ENCODE data around the gene SLC8A3.

Gene SLC8A3

DNA sequence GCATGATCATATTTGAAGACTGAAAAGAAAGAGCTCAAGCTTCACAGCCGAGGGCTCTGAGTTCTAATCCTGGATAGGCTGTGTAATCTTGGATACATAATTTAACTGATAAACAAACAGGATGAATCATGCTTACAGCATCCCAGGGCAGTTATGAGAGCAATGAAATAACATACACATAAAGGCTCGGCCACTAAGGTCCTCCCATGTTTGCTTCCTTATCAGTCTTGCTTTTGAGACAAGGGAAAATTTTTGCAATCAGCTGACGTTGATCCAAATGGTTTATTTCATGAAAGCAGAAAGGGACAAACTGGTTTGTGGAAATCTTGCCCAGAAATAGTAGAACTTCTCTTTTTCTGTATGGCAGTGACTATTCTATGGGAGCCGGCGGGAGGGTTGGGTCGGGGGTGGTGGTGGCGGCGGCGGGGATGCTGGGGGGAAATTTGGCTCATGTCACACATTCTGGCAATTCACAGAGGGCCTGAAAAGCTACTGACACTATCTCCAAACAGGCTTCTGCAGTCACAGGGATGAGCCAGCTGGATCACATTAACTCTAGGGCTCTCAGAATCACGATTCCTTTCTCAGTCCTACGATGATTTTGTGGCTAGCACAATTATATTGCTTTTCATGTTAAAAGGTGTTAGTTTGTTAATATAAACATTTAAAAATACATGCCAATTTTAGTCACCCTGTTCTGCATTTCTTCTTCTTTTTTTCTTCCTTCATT is 124.5 kb downstream of the SLC8A3 start:
- DNase-seq (ENCODE audit: low read depth) = peak; percentile 16

DNA sequence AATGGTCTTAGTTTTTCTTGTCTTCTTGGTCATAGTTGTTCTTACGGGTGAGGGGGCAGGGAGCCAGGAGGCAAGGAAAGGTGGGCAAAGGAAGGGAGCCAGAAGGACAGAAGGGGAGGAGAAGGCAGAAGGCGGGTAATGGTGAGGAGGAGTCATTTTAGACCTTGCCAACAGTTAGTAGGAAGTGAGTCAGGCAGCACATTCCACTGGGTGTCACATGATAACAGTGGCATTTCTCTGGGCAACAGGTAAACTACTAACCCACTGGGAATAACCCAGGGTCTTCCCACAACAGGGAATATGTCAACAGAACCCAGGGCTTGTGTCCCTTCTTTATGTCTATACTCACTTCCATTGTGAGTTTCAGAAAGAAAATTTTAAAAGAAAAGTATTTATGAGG is 127.6 kb downstream of the SLC8A3 start:
- DNase-seq (ENCODE audit: low read depth) = no peak

DNA sequence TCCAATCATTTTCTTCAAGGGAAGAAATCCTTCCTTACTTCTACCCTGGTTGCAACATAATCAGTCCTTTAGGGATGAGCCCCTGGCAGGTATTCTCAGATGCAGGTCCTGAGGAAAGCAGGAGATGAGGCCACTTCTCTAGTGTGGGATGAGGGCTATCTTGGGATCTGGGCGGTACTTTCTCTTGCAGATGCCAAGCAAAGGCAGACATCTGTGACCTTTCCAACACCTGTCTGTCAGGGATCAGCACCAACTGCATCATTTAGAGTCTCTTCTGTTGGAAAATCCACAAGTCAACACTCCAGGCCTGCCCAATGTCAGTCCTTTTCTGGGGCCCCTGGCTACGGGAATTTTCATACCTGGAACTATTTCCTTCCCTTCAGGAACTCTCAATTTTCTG is 129.2 kb downstream of the SLC8A3 start:
- no peak for DNase-seq (ENCODE audit: low read depth)

DNA sequence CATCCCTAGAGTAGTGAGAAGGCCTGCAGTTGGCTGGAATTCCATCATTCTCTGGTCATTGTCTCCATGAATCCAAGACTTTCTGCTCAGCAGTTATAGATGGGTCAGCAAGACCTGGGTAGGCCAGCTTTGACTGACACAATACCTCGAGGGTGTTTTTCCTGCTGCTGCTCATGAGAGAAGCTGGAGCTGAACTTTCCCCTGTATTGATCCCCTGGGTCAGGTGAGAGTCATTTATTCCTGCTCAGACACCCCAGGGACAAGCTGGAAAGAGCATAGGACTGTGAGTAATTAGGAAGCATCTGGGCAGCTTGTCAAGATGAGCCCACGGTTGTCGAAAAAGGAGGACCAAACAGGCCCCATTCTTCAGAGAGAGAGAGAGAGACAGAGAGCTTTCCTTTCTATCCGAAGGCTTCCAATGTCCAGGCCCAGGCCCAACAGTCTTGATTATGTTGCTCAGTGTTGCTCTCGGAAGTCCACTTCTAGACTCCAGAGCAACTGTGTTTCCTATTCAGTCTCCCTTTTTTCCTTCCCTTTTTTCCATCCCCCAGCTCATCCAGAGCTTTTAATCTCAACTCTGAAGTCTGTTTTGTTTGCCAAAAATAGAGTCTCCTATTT is 131.1 kb downstream of the SLC8A3 start:
- DNase-seq (ENCODE audit: low read depth) = no peak

DNA sequence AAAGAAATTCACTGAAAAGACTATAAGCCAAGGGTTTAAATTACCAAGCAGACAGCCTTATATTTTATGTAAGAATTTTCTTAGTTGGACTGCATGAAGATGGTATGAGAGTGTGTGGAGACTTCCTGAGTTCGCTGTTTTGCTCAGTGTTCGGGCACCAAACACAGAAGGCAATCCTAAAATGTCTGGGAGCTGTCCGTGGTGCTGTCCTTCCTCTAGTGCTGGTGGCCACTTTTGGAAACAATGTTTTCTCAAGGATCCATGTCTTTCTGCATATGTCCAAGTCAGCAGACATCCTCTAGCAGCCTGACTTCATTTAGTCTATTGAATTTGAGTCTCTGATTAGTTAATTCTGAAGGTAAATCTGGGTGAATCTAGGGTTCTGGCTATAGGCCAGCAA is 135.8 kb downstream of the SLC8A3 start:
- DNase-seq (ENCODE audit: low read depth) = peak; percentile 20

DNA sequence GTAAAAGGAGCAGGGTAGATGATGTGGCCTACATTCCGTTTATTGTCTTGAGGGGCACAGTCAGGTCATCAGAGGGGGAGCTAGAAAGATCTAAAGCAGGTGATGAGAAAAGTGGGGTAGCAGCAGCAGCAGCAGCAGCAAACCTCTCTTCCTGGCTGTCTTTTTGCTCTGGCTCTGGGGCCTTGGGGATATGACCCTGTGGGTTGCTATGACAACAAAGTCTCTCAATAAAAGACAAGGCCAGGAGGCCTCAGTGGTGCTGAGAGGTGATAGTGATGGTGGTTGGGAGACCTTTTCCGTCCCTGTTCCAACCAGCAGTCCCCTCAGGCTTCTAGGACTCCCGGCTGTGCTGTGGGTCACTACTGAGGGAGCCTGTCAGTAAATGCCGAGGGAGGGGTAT is 138.6 kb downstream of the SLC8A3 start:
- no peak for DNase-seq (ENCODE audit: low read depth)

DNA sequence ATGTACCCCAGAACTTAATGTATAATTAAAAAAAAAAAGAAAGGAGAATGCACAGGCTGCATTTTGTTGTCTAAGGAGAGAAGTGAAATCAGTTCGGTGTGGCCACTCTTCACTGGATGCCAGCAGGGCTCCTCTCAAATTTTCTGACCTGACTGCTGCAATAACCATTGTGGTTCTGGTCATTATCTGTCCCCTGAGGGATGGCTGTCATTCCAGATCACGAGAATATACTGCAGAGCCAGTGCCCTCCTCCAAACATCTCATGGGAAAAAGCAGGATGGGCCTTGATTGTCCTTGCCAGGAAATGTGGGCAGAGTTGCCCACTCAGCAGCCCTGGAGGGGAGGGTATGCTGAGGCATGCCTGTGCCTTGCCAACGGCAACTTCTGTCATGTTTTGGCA is 139.1 kb downstream of the SLC8A3 start:
- DNase-seq (ENCODE audit: low read depth) = no peak

DNA sequence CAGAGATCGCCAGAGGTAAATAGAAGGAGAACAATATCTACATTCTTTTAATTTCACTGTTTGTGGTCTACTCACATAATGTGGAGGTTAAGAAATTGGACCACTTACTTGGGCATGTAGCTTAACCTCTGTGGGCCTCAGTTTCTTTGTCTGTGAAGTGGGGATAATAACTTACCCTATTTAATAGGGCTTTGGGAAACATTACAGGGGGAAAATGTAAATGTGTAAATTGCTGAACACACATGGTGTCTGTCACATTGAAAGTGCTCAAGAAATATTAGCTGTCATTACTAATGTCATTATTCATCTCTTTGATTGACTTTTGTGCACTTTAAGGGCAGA is 140.5 kb downstream of the SLC8A3 start:
- no peak for DNase-seq (ENCODE audit: low read depth)

DNA sequence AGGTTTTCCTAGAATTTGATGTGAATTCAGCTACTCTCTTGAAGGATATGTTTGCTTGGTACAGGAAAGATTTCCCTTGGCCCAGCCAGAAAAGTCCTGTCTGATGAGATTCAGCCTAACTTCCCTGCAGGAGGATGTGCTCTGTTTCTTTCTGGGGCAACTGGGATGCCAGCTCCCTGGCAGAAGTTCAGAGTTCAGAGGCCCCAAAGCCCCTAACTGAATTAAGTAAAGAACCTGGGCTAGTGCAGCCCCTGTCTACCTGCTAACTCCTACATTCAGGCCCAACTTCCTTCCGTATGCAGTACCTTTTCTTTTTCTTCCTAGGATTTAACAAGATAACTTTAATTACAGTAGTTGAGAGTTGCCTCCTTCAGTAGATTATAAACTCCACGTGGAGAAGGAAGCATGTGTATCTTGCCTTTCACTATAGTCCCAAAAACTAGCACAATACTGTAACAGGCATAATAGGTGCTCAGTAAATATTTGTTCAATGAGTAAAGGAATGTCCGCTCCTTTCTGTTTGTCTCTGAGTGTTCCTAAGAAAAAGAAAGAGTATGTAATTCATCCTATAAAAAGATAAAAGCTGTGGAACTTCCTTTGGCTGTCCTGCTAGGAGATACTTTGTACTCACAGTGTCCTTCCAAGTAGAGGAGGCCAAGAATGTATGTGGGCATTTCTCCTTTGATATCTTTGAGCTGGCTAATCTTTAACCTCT is 141.0 kb downstream of the SLC8A3 start:
- DNase-seq (ENCODE audit: low read depth) = no peak

DNA sequence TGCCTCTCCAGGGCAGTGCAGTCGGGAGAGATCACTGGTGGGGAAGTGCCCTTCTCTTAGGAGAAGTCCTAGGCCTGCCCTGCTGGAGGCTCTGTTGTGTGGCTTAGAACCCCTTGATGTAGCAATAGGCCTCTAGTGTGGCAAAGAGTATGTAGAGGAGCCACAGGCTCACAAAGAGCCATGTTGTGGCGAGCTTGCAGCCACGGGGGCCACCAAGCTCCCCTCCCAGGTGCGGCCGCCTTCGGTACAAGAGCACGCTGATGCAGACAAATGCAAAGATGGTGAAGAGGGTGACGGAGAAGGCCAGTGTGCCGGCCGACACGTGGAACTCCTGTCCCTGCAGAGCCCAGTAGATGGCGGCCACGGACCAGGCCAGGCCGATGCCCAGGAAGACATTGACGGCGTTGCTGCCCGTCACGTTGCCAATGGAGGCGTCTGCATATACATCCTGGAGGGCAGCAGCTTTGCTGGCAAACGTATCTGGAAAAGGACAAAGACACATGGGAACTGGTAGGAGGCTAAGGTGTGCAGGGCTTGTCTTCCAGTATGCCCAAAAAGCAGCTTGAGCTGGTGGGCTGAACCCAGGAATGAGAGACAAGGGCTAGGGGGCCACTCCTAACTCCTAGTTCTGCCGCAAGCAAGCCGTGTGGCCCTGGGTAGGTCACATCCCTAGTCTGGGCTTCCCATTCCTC is 142.8 kb downstream of the SLC8A3 start:
- DNase-seq (ENCODE audit: low read depth) = peak; percentile 41

DNA sequence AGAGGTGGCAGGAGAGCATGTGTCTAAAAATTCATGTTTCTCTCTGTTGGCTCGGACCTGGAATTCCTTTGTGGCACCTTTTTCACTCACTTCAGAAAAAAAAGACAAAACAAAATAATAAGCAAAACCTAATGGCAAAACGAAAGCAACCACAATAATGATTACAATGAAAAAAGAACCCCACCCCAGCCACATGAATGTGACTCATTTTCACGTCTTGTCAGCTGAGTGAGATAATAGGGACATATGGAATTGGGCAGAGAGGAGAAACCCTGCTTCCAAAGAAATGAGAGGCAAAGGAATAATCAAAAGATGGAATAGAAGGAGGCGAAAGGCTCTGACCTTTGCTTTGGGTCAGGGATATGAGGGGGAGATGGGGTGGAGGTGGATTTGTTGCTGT is 143.4 kb downstream of the SLC8A3 start:
- no peak for DNase-seq (ENCODE audit: low read depth)

DNA sequence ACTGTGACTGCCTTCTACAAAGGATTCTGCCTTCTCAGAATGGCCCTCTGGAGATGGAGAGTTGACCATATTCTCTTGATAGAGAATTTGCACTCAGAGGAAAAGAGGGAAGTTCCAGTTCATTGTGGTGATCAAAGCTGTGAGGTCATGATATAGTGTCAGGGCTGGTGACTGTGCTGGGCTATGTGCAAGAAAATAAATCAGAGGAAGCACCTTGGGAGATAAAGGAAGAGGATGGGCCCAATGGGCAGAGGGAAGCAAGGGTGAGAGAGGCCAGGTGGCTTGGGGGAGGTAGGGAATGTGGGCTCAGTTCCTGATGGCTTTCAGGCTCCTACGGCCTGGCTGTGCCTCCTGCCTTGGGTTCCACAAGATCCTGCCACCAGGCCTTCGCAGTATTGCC is 145.8 kb downstream of the SLC8A3 start:
- DNase-seq (ENCODE audit: low read depth) = no peak

DNA sequence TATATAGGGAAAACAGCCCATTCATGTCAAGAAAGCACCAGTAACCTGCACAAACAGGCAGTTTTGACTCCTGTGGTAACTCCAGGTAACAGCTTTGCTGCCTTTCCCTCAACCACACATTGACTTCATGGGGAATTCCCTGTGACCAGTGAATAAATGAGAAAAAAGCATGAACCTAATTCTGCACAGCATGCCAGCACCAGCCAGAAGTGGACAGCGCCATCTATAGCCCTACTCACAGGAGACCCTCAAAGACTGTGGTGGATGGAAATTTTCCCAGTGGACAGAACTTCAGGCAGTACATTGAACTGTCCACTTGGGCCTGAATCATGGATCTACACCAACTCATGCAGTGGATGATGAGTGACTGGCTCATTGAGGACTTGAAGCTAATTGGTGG is 152.1 kb downstream of the SLC8A3 start:
- peak; percentile 2 for DNase-seq (ENCODE audit: low read depth)

DNA sequence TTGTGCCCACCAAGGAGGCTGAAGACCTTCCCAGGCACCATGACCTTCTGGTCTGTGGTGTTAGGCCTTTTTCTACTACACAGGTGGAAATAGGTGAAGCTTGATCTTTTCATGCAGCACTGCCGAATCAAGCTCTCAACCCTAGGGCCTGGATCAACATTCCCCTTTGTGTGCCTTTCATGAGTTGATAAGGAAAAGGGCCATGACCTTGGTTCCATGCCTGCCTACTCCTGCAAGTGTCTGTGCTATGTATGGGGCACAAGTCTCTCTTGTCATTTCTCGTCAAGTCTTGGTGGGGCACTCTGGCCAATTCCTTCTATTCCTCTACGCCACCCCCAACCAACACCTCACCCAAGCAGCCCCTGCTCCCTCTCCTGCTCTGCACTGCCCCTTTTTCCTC is 154.5 kb downstream of the SLC8A3 start:
- no peak for DNase-seq (ENCODE audit: low read depth)

DNA sequence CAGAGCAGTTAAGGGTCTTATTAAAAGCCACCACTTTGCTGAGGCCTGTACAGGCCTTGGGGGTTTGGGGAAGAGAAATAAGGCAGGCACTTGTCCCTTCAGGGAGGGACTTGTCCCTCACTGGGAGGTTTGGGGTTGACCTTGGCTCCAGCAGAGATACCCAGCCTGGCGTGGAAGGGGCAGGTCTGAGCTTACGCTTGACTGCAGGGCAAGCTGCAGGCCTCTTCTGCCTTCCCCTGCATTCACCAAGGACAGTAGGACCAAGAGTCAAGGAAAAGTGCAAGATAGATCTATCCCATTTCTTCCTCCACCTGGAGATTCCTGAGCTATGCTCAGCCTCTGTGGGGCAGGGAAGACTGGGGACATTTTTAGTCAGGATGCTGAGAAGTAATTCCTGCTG is 155.2 kb downstream of the SLC8A3 start:
- no peak for DNase-seq (ENCODE audit: low read depth)

DNA sequence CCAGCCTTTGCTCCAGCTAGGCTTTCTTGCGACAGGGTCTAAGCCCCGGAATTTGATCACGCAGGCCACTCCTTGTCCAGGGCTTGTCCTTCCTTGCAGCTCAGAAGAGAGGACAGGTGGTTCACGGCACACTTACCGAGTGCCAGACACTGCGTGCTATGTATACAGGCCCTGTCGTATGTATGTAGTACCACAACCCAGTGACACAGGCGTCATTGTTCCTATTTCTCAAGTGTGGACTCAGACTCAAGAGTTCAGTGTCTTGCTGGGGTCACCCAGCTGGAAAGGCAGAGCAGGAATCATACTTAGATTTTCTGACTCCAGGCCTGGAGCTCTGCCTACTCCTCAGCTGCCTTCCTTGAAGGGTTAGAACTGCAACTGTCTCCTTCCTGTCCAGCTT is 155.6 kb downstream of the SLC8A3 start:
- DNase-seq (ENCODE audit: low read depth) = no peak

DNA sequence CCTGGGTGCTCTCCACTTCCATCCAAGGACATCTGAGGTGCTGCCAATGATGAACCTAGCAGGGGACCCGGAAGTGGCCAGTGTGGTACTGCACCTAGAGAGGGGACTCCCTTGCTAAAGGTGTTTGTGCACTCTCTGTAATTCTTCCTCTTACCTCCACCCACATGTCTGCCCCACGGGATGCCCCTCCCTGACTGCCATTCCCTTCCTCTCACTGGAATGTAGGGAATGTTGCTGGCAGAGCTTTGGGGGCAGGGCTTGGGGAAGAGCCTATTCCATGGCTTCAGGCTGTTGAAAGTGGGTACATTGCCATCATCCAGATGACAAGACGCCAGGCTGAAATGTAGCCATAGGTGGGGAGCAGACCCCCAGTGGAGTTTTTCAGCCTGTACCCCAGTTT is 156.3 kb downstream of the SLC8A3 start:
- DNase-seq (ENCODE audit: low read depth) = no peak

DNA sequence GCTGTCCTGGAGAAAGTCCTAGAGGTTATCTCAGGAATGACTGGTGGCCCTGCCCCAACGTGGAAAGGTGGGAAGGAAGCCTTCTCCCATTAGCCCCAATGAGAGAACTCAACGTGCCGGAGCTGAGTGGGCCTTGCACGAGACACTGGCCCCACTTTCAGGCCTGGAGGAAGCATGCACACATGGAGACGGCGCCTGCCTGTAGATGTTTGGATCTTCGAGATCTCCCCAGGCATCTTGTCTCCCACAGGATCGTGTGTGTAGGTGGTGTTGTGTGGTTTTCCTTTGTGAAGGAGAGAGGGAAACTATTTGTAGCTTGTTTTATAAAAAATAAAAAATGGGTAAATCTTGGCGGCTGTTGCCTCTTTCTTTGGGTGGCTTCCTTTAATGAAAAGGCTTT is 156.7 kb downstream of the SLC8A3 start:
- no peak for DNase-seq (ENCODE audit: low read depth)

DNA sequence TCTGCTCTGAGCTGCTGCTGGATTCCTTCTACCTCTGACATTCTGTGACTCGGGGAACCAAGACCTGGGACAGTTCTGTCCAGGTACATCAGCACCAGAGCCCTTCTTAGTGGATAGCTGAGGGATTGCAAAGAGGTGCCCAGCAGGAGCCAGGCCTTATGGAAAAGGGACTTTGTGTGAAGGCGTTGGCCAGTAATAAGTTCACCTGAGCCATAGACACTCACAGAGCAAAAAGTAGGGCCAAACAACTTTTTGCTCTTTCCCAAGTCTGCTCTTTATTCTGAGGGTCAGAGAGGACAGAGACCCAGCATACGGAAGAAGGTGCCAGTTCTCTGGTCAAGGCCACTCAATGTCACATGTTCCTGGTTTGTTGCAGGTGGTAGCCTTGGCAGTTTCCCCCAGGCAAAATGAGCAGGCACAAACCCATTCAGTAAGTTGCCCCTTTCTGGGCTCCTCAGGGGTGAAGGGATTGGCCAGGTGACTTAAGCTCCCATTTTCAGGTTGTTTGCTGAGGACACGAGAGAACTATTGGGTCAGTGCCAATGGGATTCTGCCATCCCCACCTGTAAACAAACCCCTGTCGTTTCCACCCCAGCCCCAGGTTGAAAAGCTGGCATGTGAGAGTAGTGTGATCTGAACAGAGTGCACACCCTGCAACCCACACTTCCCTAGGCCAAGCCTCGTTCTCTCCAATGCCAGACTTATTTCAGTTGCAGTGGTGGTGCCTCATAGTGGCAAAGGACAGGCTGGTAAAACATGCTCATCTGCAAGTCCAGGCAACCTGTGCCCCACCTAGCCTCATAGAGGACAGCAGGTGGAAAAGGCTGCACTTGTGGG is 159.2 kb downstream of the SLC8A3 start:
- DNase-seq (ENCODE audit: low read depth) = no peak

DNA sequence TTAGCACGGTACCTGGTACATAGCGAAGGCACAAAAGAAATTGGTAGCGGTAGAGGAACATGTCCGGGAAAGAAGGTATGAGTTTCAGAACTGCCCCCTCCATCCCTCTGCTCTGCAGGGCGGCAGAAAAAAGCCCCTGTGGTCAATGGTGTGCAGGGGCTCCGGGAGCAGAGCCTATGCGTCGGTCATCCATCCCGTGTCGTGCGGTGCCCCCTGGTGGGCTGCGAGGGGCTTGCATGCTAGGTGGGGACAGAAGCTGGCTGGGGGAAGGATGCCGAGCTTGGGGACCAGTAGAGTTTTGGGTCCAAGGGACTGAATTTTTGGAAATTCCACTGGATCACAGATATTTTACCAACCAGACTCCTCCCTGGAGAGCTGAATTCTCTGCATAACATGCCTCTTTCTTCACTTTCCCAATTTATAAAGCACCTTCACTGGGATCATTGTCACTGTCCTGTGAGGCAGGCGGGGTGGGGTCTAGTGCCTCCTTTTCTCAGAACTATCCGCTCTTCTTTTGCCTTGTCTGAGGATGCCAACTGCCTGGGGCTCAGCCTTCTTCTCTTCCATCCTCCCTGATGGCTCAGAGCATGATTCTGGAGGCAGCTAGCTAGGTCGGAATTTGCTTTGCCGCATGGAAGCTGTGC is 160.8 kb downstream of the SLC8A3 start:
- peak; percentile 4 for DNase-seq (ENCODE audit: low read depth)

DNA sequence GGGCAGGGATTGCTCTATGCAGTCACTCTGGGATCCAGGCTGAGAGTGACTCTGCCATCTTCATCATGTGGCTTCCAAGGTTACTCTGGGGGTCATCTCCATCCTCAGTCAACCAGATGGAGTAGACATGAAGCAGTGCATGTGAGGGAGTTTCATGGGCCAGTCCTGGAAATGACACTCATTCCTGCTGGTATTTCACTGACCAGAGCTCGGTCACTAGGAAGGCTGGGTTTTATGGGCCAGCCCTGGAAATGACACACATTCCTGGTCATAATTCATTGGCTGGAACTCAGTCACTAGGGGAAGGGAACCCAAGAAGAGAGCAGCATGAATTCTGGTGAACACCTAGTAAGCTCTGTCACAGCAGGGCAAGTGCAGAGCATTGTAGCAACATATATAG is 164.9 kb downstream of the SLC8A3 start:
- no peak for DNase-seq (ENCODE audit: low read depth)
